Body of pancreas (tissue), 4 donors: ENCODE results near the gene NSUN4. TPM values are rescaled to one million over a fixed set of nuclear protein-coding genes. Genes with fewer than 3 reads are reported as not detected.

Source experiments
- ATAC-seq: fragments of 150-250 bp; one replicate; pipeline ENCODE4 v1.9.1; 2016
- DNase-seq, 4 donors: peaks; one replicate each; pipeline ENCODE4 v3.0.0-alpha.2; 2019
- H3K27ac ChIP-seq, 4 donors: fragments of 200-600 bp; sonication (generic); 1 replicate in 3 of 4; 2 replicates in 1 of 4; pipeline versions ENCODE4 v1.5.1 to v1.6.1; 2016 to 2019; ENCODE audit warnings: mild to moderate bottlenecking in 1 of 4, mixed read lengths in 1 of 4, moderate library complexity in 1 of 4
- H3K27me3 ChIP-seq, 2 donors: fragments of 200-600 bp; sonication (generic); one replicate each; pipeline ENCODE4 v1.6.0; 2016; ENCODE audit warnings: mild to moderate bottlenecking in 1 of 2
- H3K36me3 ChIP-seq, 2 donors: fragments of 200-600 bp; sonication (generic); replicated peaks in 1 of 2; 2 replicates each; pipeline ENCODE4 v1.5.1; 2016; ENCODE audit warnings: low read depth in 2 of 2; ENCODE audit not compliant: insufficient read depth in 1 of 2
- H3K4me1 ChIP-seq: fragments of 200-600 bp; sonication (generic); one replicate; pipeline ENCODE4 v1.6.0; 2016
- H3K4me3 ChIP-seq, 2 donors: fragments of 200-600 bp; sonication (generic); 1 replicate in 1 of 2; 2 replicates in 1 of 2; pipeline ENCODE4 v1.5.1; 2016 to 2019
- H3K9me3 ChIP-seq, 3 donors: fragments of 200-600 bp; sonication (generic); 1 replicate in 2 of 3; 2 replicates in 1 of 3; pipeline ENCODE4 v1.5.1; 2016
- POLR2A ChIP-seq, 3 donors: fragments of 450-650 bp; IDR thresholded peaks; one replicate each; pipeline ENCODE4 v1.6.1; 2016; ENCODE audit warnings: antibody characterized with exemption in 3 of 3, mild to moderate bottlenecking in 2 of 3
- WGBS, 2 donors: methylation state at CpG; one replicate each; pipeline ENCODE4 v1.1.5; 2017; 5-methylcytosine and 5-hydroxymethylcytosine counted together
- intact Hi-C: fragments of 100-400 bp; cut with DNase I; formaldehyde crosslinking; loops from one replicate; pipeline ENCODE4 v1.15.1; 2023
- total RNA-seq, 2 donors: library from RNA; depleted of rRNA; stranded (reverse); fragments of >200 nt; gene quantifications; one replicate each; pipeline ENCODE4 v1.1.0, GENCODE V29; 2016
- TF ChIP-seq, protein P1 (sequence below), 7 experiments: fragments of 450-650 bp in 4 of 7; fragments of 200-600 bp in 3 of 7; sonication (generic) in 3 of 7; IDR thresholded peaks; one replicate each; pipeline ENCODE4 v1.5.1; 2016 to 2019; ENCODE audit warnings: antibody characterized with exemption in 7 of 7

The NSUN4 gene
- total RNA-seq, 2 donors from 2014 or later = 15.6 to 26.0 TPM

DNA sequence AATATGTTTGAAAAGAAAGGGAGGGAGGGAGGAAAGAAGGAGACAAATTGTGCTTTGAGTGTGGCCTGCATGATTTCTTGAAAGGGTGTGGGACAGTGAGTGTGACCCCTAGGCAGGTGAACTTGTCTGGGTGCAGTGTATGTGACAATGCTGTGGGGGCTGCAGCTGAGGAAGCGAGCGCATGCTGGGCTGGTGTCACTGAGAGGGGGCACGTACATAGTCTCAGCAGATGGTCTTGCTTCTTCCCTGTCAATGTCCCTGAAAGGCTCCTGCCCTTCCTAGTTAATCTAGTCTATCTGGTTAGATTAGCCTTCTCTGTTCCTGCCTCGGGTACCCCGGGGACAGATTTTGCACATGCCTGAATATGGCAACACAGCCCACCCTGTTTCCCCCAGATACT, 63.3 kb downstream of the NSUN4 start:
- ATAC-seq = no peak
- no peak for DNase-seq
- peaks cover 0 to 3% of the 10 kb centered on the region in 2 donors for H3K36me3 ChIP-seq
- H3K4me3 ChIP-seq = no peak overlapping the region
- intact Hi-C loops = no loop called here
- WGBS, 2 donors = 88 to 93% methylated on average over 5 of the region's 5 CpGs
- H3K27me3 ChIP-seq = no peaks in the 10 kb centered on the region
- peaks cover 33% of the 10 kb centered on the region for H3K4me1 ChIP-seq
- TF ChIP-seq, protein P1, sequence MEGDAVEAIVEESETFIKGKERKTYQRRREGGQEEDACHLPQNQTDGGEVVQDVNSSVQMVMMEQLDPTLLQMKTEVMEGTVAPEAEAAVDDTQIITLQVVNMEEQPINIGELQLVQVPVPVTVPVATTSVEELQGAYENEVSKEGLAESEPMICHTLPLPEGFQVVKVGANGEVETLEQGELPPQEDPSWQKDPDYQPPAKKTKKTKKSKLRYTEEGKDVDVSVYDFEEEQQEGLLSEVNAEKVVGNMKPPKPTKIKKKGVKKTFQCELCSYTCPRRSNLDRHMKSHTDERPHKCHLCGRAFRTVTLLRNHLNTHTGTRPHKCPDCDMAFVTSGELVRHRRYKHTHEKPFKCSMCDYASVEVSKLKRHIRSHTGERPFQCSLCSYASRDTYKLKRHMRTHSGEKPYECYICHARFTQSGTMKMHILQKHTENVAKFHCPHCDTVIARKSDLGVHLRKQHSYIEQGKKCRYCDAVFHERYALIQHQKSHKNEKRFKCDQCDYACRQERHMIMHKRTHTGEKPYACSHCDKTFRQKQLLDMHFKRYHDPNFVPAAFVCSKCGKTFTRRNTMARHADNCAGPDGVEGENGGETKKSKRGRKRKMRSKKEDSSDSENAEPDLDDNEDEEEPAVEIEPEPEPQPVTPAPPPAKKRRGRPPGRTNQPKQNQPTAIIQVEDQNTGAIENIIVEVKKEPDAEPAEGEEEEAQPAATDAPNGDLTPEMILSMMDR (IDR thresholded peaks at IDR 0.05) = no peak
- TF ChIP-seq POLR2A (IDR thresholded peaks at IDR 0.05) = no peak
- no peaks in the 10 kb centered on the region for H3K9me3 ChIP-seq
- H3K27ac ChIP-seq = no peak overlapping the region

DNA sequence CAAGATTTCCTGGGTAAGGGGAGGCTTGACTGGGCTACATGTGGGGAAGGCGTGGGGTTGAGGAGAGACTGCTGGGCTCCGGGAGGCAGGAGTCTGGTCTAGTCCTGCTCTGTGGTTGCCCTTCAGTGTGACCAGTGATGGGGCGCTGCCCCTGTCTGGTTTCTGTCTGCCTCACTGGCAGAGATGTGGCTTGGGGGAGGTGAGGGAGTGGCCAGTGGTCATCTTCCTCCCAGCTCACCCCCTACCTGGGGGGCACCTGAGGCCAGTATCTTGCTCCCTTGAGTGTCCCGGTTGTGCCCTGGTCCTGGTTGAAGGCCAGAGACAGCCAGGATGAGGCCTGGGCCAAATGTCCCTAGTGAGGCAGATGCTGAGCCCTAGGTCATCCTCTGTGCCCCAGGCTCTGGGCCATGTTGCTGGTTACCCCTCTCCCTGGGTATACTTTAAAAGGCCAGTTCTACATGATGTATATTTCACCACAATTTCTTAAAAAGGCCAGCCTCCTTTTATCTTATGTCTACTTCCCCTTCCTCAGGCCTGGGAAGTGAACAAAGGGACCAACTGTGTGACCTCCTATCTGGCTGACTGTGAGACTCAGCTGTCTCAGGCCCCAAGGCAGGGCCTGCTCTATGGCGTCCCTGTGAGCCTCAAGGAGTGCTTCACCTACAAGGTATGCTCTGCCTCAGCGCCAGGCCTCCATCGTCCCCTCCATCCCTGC, 64.0 kb downstream of the NSUN4 start:
- H3K9me3 ChIP-seq = no peaks in the 10 kb centered on the region
- peaks cover 0 to 3% of the 10 kb centered on the region in 2 donors for H3K36me3 ChIP-seq
- TF ChIP-seq POLR2A (IDR thresholded peaks at IDR 0.05) = no peak
- TF ChIP-seq, protein P1 (IDR thresholded peaks at IDR 0.05) = no peak
- peaks cover 33% of the 10 kb centered on the region for H3K4me1 ChIP-seq
- no peak for ATAC-seq
- no peak overlapping the region for H3K4me3 ChIP-seq
- DNase-seq = no peak
- no peak overlapping the region for H3K27ac ChIP-seq
- WGBS, 2 donors = 81 to 85% methylated on average over 4 to 7 of the region's 7 CpGs
- H3K27me3 ChIP-seq = no peaks in the 10 kb centered on the region
- intact Hi-C loops = no loop called here

DNA sequence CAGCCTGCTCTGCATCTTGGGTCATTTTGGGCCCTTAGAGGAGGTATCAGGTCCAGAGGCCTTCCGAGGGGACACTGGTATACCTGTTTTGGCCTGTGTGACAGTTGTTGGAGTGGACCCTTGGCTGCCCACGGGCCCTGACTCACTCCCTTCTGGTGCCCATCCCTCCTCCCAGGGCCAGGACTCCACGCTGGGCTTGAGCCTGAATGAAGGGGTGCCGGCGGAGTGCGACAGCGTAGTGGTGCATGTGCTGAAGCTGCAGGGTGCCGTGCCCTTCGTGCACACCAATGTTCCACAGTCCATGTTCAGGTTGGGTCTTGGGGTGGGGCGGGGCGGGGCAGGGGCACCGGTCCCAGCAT, 64.6 kb downstream of the NSUN4 start:
- Histone ChIP-seq H3K4me1 (peaks cover 31% of the 10 kb centered on the region), H3K4me3 (no peak overlapping the region), H3K36me3 (peaks cover 0 to 3% of the 10 kb centered on the region in 2 donors), H3K9me3 (no peaks in the 10 kb centered on the region), H3K27me3 (no peaks in the 10 kb centered on the region), H3K27ac (no peak overlapping the region)
- TF ChIP-seq, protein P1 (IDR thresholded peaks at IDR 0.05) = no peak
- DNase-seq = no peak
- WGBS, 2 donors = 60 to 70% methylated on average over 1 to 9 of the region's 12 CpGs
- ATAC-seq = no peak
- intact Hi-C loops = no loop called here

DNA sequence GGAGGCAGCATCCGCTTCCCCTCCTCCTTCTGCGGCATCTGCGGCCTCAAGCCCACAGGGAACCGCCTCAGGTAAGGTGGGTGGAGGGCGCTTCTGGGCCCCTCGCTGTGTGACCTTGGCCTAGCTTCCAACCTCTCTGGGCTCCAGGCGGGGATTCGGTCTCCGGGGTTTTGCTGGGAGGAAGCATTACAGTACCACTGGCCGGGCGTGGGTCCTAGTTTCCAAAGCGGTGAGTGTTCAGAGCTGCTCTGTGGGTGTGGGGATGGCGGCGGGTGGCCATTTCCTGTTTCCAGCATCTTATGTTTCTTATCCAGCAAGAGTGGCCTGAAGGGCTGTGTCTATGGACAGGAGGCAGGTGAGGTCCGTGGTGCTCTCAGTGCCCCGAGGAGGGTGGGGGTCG, 65.1 kb downstream of the NSUN4 start:
- Histone ChIP-seq H3K36me3 (peaks cover 0 to 3% of the 10 kb centered on the region in 2 donors), H3K4me1 (peaks cover 26% of the 10 kb centered on the region), H3K4me3 (no peak overlapping the region), H3K27ac (no peak overlapping the region), H3K9me3 (no peaks in the 10 kb centered on the region), H3K27me3 (no peaks in the 10 kb centered on the region)
- TF ChIP-seq POLR2A (IDR thresholded peaks at IDR 0.05) = no peak
- TF ChIP-seq, protein P1 (IDR thresholded peaks at IDR 0.05) = no peak
- ATAC-seq (no peak), DNase-seq (no peak)
- WGBS, 2 donors = 78 to 80% methylated on average over 1 to 17 of the region's 17 CpGs
- intact Hi-C loops = no loop called here
